ENCODE results near the gene POTEB2.
"Not testable (repeated sequence)": the region's sequence is repeated elsewhere in the genome, so short reads cannot be mapped to it uniquely, and the experiment has no call there.

POTEB2 gene

GRCh38 chr15:20866214-20866613 is at the start of gene POTEB2:
Gene POTEB2, minus strand, starts transcription at chr15:20866314. Its CDS starts 33 bp downstream, at chr15:20866281.
- not testable (repeated sequence) for TF ChIP-seq CTCF (IDR thresholded peaks at IDR 0.05)

Measured in LNCAP (cell line).